HEK293T (cell line): Measurements from ENCODE around the gene RPLP2.

Experiments
- ARNT ChIP-seq: fragments of 450-650 bp; IDR thresholded peaks from 2 replicates; pipeline ENCODE4 v1.6.1; 2017; ENCODE audit warnings: mild to moderate bottlenecking
- BHLHE40 ChIP-seq: fragments of 450-650 bp; IDR thresholded peaks from 2 replicates; pipeline ENCODE4 v1.6.1; 2016; ENCODE audit warnings: mild to moderate bottlenecking, moderate library complexity, borderline replicate concordance
- ELF4 ChIP-seq: fragments of 450-650 bp; IDR thresholded peaks from 2 replicates; pipeline ENCODE4 v1.6.1; 2017; ENCODE audit warnings: antibody characterized with exemption
- FOXA1 ChIP-seq: fragments of 450-650 bp; IDR thresholded peaks from 2 replicates; pipeline ENCODE4 v1.6.1; 2016; ENCODE audit warnings: mild to moderate bottlenecking
- FOXK2 ChIP-seq: fragments of 450-650 bp; IDR thresholded peaks from 2 replicates; pipeline ENCODE4 v1.6.1; 2016; ENCODE audit warnings: mild to moderate bottlenecking
- FOXM1 ChIP-seq: fragments of 450-650 bp; IDR thresholded peaks from 2 replicates; pipeline ENCODE4 v1.6.1; 2017; ENCODE audit warnings: mild to moderate bottlenecking, borderline replicate concordance
- L3MBTL2 ChIP-seq: fragments of 450-650 bp; conservative IDR thresholded peaks from 2 replicates; pipeline ENCODE4 v1.6.1; 2016; ENCODE audit warnings: mild to moderate bottlenecking
- SP1 ChIP-seq: fragments of 450-650 bp; IDR thresholded peaks from 2 replicates; pipeline ENCODE4 v1.6.1; 2017
- SUZ12 ChIP-seq: fragments of 450-650 bp; IDR thresholded peaks from 2 replicates; pipeline ENCODE4 v1.6.1; 2016; ENCODE audit warnings: mild to moderate bottlenecking
- TARDBP ChIP-seq: fragments of 450-650 bp; IDR thresholded peaks from 2 replicates; pipeline ENCODE4 v1.6.1; 2016
- ZNF384 ChIP-seq: fragments of 450-650 bp; IDR thresholded peaks from 2 replicates; pipeline ENCODE4 v1.6.1; 2016
- TF ChIP-seq, protein P1 (sequence below): fragments of 450-650 bp; IDR thresholded peaks from 2 replicates; pipeline ENCODE4 v1.6.1; 2016

DNA sequence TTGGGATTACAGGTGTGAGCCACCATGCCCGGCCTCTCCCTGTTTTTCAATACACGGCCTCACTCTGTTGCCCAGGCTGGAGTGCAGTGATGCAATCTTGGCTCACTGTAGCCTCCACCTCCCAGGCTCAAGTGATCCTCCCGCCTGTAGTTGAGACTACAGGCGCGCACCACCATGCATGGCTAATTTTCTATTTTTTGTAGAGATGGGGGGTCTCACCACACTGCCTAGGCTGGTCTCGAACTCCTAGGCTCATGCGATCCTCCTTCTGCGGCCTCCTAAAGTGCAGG, 44.0 kb upstream of the RPLP2 start:
- TF ChIP-seq FOXM1 (no peak), L3MBTL2 (no peak), TARDBP (no peak), FOXA1 (no peak), BHLHE40 (no peak), ZNF384 (no peak), FOXK2 (no peak), ELF4 (no peak), SUZ12 (no peak), SP1 (no peak), ARNT (no peak)
- TF ChIP-seq, protein P1, sequence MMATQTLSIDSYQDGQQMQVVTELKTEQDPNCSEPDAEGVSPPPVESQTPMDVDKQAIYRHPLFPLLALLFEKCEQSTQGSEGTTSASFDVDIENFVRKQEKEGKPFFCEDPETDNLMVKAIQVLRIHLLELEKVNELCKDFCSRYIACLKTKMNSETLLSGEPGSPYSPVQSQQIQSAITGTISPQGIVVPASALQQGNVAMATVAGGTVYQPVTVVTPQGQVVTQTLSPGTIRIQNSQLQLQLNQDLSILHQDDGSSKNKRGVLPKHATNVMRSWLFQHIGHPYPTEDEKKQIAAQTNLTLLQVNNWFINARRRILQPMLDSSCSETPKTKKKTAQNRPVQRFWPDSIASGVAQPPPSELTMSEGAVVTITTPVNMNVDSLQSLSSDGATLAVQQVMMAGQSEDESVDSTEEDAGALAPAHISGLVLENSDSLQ, result no peak
